HCEC 1CT (cell line): ENCODE data around the gene CCSER1.
"Not testable (repeated sequence)": the region's sequence is repeated elsewhere in the genome, so short reads cannot be mapped to it uniquely, and the experiment has no call there.

Experiments used
- DNase-seq: peaks from one replicate; pipeline ENCODE4 v3.0.0-alpha.2; 2017

The CCSER1 gene

DNA sequence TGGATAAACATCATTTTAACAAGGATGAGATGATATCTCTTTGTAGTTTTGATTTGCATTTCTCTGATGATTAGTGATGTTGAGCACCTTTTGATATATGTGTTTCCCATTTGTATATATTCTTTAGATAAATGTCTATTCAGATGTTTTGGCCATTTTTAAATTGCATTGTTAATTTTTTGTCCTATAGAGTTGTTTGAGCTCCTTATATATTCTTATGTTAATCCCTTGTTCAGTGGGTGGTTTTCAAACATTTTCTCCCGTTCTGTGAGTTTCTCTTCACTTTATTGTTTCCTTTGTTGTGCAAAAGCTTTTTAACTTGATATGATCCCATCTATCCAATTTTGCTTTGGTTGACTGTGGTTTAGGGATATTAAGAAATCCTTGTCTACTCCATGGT lies 606.0 kb downstream of the CCSER1 start:
- no peak for DNase-seq

DNA sequence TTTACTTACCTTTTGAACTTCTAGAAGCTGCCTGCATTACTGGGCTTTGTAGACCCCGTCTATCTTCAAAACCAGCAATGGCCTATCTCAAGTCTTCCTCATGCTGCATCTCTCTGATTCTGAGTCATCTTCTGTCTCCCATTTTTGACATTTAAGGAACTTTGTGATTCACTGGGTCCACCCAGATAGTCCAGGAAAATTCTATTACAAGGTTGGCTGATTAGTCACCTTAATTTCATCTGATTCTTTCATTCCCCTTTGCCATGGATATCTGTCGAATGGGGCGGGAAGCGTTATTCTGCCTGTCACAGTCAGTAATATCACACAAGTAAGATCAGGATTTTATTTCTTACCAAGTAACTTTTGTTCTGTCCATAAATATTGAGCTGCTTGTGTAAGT lies 618.0 kb downstream of the CCSER1 start:
- DNase-seq: no peak

DNA sequence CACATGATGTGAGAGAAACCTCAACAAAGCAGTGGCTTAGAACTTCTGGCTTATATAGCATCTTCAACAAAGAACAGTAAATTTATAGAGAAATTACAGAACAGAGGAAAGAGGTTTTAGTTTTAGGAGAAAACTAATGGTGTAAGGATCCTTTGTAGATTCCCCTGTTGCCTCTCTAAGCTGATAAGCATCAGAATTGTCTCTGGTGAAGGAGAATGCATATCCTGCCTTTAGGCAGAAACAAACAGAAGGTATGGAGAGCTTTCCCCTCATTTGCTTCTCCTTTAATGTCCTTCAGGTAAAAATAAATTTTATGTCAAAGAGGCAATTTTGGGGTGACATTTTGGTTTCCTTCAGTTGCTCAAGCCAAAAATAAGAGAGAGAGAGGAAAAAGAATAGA lies 625.9 kb downstream of the CCSER1 start:
- DNase-seq: no peak

DNA sequence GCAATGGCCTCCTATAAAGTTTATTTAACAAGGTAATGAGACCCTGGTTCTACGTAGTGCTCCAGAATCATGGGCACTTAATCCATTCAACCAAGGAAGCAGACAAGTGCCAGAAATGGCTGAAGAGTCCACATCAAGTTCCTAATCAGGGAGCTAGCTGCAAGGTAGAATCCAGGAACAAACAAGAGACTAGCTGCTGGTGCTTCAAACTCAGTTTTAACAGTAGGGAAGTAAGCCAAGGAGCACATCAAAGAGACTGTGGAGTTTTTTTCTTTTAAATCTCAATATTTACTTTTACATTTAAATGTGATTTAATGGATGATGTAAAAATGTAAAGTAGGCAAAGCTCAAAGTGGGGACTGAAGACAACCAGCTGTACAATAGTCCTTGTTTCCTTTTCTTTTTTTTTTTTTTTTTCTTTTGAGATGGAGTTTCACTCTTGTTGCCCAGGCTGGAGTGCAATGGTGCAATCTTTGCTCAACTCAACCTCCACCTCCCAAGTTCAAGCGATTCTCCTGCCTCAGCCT lies 630.4 kb downstream of the CCSER1 start:
- no peak for DNase-seq

DNA sequence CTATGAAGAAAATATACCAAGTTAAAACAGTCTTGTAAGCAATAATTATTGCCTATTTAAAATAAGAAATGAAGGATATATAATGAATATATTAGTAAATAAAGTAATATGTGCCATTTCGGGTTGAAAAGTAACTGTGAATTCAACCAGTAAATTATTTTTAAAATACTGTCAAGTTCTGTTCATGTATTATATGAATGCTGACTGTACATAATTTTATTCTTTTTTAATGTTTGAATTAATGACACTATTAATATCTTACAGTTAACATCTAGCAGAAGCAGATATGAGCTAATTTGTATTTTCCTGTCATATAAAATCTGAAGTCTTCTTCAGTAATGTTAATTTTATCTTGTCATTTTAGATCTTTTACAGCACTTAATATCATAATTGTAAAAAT lies 632.9 kb downstream of the CCSER1 start:
- DNase-seq: no peak

DNA sequence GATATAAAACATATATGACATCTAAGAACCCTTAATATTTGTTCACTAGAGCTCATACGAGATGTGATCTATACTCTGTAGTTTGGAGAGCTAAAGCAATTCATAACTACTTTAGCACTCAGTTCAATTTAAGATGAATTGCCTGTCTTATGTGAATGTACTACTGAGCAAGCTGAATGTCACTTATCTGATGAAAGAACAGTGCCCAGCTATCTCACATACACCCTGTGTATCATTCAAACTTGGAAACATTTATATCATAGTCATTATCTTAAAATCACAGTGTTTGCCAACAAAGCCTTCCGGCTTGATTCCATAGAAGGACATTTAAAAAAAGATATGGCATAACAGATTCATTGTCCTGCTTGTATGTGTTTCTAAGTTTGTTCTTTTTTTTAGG lies 639.6 kb downstream of the CCSER1 start:
- no peak for DNase-seq

DNA sequence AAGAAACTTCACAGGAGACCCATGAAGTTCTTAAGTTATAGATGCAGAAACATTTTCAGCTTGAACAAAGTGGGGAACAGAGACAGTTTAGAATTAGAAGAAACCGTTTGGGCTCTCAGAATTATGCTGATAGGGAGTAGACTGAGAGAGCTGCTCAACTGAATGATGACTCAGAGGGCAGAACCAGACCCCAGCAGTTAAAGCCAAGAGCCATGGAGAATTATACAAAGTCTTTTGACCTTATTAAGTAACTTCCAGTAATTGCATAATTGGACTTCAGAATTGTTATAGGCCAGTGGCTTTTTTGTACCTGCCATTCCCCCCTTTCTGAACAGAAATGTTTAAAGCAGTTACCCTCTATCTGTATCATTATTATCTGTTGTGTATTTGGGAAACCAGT lies 642.1 kb downstream of the CCSER1 start:
- no peak for DNase-seq

DNA sequence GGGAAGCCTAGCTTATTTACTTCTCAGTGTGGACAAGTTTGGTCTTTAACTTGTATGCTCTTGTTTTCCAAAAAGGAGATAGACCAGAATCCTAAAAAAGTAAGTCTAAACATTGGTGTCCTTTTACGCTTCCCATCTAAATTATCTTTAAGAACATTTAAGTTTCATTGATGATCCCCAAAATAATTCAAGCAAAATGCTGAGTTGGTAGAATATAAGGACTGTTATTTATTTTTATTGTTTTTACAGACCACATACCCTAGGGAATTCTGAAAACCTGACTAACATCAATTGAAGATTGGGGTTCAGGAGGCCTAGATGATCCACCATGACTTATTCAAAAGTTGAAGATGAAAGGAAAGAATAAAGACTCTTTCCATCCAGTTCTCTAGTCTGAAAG lies 653.0 kb downstream of the CCSER1 start:
- DNase-seq: no peak

DNA sequence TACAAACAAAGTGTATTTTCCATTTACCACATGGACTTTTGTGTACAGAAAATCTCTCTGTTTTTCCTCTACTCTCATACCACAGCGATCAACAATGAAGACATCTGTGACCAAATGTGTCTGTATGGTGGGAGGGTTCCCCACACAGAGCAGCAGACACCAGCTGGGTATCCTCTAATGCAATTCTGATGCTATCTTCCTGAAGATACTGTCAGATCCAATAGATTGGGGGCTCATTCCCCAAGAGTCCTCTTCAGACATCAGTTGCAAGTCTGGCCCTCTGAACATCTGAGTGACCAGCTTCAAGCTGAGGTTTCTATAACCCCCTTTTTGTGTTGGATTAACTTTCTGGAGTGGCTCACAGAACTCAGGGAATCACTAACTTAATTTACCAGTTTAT lies 659.4 kb downstream of the CCSER1 start:
- no peak for DNase-seq

DNA sequence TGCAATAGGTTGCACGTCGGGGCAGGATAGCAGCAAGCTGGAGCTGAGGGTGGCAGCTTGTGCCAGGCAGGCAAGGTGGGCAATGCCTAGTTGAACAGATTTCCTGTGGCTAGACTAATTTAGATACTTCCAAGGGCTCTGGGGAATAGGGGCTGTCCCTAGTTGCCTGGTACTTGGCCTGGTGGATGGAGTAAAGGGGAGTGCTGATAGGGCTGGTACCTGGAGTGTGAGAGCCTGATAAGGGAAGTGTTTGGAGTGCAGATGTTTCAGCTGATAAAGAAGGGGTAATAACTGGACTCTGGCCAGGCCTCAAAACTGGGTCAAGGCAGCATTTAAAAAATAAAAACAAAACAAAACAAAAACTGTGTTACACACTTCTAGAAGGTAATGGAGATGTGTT lies 665.5 kb downstream of the CCSER1 start:
- DNase-seq: no peak

DNA sequence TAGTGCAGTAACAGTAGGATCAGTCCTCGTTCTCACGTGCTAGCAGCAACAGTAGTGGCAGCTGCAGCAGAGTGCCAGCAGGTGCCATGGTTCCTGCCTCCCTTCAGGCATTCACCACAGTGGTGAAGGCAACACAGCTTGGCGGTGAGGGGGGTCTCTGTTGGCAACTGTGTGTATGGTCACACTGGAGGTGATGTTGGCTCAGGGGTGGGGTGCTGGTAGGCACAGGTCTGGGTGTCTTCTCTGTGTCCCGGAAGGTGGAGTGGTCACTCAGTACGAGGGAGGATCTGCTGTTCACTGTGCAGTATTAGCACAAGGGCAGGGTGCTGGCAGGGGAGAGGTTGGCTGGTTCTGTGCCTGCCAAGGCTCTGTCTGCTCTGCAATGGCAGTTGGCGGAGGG lies 671.8 kb downstream of the CCSER1 start:
- no peak for DNase-seq

DNA sequence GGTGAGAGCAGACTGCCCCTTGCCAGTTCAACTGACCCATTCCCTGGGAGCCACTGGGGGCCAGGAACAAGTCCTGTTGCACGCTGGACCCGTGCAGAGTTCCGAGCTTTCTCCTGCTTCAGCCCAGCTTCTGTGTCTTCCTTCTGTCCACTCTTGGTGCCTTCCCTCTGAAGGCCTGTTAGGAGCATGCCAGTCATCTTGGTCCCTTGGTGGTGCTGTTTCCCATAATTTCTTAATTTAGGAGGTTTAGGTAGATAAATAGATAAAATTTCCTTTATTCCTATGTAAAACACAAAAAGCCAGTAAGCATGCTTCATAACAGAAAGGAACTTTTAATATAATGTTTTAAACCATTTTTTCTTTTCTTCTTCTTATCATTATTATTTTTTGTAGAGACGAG lies 672.7 kb downstream of the CCSER1 start:
- DNase-seq: no peak

DNA sequence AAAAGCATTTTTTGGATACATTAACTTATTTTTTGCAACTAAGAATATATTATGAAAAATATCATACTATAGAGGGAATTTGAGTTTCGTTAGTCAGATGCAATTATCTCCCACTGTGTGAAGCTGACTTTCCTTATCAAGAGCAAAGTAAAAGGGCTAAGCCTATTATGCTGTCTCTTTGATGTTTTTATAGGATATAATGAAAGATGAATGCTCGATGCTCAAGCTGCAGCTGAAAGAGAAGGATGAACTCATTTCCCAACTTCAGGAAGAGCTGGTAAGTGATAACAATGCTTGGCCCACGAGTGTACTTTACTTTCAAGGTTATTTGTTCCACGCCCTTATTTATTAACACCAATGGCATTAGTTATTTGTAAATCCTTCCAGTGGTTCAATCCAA lies 688.4 kb downstream of the CCSER1 start:
- no peak for DNase-seq

DNA sequence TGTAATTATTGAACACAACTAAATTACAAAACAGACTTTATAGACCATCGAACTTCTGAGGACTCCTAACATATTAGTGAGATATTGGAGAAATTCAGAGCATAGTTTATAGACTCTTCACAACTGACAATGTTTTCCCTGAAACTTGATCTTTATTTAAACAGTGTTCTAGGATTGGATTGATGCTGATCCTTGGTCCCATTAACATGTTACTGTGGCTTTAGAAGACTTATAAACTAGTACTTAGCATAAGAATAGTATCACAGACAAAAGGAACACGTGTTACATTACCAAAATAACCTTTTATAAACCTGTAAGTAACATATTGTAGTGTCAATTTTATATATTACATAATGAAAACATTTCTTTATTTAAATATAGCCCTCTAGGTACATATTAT lies 689.6 kb downstream of the CCSER1 start:
- no peak for DNase-seq

DNA sequence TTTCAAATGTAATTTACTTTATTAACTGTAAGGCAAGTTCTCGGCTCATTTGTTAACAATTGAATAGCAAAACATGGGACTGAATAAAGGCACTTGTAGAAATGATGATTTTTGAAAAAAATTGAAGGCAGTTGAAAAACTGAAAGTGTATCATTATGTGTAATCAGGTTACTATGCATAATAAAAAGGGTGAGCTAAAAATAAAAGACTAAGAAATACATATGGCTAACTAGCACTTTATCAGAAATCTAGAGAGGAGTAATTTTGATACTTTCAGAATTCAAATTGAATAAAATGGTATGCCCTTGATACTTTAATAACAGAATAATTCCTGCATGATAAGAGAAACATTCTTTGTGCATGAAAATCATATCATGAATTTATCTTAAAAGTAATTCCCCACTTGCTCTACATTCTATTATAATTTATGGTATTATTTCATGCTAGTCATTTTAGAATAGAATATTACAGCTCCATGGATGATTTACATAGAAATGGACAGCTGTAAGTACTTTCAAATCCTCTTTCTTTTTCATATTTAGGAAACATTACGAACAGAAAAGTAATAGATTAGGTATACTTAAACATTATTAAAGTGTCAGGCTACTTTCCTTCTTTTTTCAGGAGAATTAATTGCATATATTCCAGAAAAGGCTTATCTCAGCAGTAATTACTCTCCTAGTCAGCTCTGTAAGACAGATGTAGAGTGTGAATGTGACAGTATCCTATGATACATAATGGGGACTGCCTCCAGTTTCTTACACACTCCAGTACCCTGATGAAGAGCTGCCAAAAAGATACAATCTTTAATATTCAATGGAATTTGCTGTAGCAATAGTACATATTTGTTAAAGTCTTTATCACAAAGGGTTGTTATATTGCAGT lies 697.3 kb downstream of the CCSER1 start:
- DNase-seq: no peak

DNA sequence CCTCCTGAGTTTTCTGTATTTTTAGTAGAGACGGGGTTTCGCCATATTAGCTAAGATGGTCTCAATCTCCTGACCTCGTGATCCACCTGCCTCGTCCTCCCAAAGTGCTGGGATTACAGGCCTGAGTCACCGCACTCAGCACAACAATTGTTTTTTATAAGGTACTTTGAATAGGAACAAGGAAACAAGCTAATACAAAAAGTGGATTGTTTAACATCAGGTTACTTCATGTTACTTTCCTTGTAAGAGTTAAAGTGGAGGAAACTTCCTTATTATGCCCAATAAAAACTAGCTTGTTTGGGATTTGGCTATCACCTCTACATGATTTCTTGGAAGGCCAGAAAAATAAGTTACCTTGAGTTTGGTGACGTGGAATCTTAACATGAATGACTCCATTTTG lies 698.7 kb downstream of the CCSER1 start:
- no peak for DNase-seq

DNA sequence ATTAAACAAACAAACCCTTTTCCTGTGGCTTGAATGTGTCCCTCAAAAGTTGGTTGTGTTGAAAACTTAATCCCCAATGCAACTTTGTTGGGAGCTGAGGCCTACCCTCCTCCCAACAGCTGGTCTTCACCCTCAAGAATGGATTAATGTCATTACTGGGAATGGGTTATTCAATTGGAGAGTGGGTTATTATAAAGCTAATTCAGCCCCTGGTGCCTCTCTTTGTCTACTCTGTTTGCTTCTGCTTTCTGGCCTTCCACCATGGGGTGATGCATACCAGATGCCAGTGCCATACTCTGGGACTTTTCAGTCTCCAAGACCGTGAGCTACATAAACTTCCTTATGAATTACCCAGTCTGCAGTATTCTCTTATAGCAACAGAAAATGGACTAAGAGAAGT lies 706.5 kb downstream of the CCSER1 start:
- DNase-seq: no peak

DNA sequence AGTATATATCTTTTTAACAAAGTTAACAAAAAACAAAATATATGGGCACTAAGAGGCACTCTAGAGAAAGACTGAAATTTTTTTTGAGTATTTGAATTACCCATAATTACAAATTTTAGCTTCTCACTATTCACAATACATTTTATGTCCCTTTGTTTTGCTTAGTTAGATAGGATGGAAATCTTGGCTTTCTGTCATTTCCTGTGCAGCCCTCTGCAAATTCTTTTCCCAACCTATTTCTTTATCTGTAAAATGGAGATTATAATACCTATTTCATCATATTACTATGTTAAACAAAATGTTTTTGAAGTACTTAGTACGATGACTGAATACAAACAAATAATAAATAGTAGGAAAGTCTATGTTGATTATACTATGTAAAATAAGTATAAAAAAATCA lies 710.0 kb downstream of the CCSER1 start:
- no peak for DNase-seq

DNA sequence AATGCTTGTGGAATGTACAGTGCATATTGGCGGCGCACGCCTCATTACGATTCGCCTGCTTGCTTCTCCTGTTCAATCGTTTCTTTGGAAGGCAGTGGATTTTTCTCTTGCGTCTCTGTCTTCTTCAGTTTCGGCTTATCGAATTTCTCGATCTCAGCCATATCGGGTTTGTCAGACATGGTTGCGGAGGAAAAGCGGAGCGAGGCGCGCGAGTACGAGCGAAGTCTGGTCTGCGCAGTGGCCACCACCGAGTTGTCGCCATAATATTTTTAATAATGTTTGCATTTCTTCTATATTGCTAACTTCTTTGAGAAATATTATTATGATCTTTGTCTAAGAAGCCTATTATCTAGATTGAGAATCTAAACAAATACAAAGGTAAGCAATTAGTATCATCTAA lies 711.7 kb downstream of the CCSER1 start:
- not testable (repeated sequence) for DNase-seq

DNA sequence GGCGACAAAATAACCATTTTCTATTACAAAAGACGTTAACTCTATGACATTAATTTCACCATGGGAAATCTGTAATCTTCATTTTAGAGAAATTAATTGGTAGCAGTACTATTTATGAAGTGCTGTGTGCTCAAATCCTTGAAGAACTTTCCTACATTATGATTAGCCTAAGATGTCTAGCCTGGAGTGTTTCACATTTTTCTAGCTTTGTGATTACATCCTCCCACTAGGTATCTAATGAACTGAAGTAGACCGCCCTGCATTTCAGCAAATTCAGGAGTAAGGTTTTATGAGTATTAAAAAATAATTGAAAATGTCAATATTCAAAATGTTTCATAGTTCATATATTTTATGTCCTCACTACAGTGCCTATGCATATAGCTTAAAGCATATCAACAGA lies 713.1 kb downstream of the CCSER1 start:
- DNase-seq: no peak

DNA sequence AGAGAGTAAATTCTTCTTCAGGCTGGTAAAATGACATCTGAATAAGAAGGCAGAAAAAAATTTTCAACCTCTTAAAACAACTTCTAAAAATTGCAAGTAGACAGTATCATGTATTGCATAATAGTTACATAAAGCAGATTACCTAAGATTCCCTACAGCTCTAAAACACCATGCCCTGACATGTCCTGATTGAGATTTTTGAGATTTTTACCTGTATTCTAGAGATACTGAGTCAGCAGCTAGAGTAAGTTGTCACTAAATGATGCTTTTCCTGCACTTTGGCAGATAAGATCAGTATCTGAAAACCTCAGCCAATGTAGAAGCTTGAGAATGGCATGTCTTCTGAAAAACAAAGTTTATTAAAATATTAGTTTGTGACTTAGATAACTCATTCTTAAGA lies 713.6 kb downstream of the CCSER1 start:
- DNase-seq: no peak

DNA sequence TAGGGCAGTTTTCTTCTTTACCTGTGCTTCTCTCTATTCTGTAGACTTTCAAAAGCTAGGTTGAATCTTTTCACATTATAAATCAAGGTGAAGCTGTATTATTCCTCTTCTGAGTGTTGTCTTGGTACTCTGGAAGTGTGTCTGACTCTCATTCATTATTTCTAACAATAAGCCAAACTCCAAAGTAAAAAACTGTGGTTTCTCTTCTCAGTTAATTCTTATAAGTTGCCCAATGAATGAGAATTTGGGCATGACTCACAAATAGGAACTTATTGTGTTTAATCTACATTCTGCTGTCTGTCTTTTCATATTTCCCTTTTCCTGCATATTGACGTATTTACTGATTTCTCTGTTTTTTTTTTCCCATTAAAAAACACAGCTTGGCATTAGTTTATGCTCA lies 714.5 kb downstream of the CCSER1 start:
- DNase-seq: no peak

DNA sequence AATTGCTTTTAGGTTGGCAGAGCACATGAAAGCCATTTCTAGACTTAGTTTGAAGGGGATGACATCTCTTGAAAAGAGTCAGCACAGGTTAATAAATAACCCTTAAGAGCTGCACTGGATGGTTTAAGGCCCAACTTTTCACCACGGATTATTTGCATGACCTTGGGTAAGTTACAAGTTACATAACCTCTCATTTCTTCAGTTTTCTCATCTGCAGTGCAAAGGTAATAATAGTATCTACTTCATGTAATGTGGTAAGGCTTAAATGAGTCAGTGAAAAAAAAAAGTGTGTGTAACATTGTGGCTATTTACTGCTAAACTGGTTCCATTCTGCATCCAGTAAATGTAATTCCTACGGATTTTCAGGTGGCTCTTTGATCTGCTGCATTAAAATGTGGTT lies 715.8 kb downstream of the CCSER1 start:
- no peak for DNase-seq

DNA sequence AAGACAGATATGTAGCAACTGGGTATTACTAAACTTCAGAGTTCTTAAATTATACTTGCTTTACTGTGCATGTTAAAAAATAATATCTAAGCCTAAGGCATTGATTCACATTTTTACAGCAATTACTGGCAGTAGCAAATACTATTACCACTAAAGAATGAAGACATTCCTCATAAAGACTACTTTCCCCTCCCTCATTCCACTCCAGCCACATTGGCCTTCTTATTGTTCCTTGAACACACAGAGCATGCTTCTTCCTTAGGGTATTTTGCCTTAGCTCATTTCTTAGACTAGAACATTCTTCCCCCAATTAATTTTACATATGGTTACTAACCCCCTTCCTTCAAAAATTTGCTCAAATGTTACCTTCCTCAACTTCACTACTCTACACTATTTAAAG lies 717.0 kb downstream of the CCSER1 start:
- no peak for DNase-seq

DNA sequence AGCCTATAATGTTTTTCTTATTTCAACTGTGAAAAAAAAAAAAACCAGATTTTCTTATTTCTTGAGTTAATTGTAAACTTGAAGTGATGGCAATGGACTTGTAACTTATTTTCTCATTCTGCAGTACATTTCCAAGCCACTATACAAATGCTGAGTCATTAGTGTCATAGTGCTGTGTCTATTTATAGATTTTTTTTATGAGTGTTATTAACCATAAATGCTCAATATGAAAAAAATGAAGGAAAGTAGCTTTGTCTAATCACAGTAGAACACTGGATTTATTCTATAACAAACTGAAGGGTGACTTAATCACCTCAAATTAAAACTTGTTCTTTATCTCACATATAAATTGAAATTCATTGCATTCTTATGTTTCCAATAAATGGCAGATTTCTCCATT lies 718.6 kb downstream of the CCSER1 start:
- DNase-seq: no peak
